Measurements from ENCODE around the gene TTC12. TPM values are rescaled to one million over a fixed set of nuclear protein-coding genes. Genes with fewer than 3 reads are reported as not detected.

Gene TTC12
- total and polyA plus RNA-seq, 7 donors = 2.5 to 7.7 (median 3.9) TPM

GRCh38 chr11:113405724-113406478, 91.5 kb downstream of the TTC12 start:
- H3K27ac ChIP-seq = no peak overlapping the region
- H3K36me3 ChIP-seq (ENCODE audit: insufficient read depth in 1 of 2, low read depth in 1 of 2) = no peaks in the 10 kb centered on the region
- TF ChIP-seq CTCF (IDR thresholded peaks at IDR 0.05) = no peak
- WGBS, 3 donors = 68 to 77% (median 69%) methylated on average over 7 of the region's 7 CpGs
- intact Hi-C loops (cut with DNase I) = no loop called here
- DNase-seq (no peak), ATAC-seq (no peak)
- H3K9me3 ChIP-seq = no peaks in the 10 kb centered on the region
- H3K27me3 ChIP-seq (ENCODE audit: insufficient read depth in 3 of 3, low read length in 2 of 3) = no peaks in the 10 kb centered on the region
- no peaks in the 10 kb centered on the region for H3K4me1 ChIP-seq
- H3K4me3 ChIP-seq = no peak overlapping the region

GRCh38 chr11:113407163-113407562, 92.8 kb downstream of the TTC12 start:
- H3K27me3 ChIP-seq (ENCODE audit: insufficient read depth in 3 of 3, low read length in 2 of 3) = no peaks in the 10 kb centered on the region
- H3K36me3 ChIP-seq (ENCODE audit: insufficient read depth in 1 of 2, low read depth in 1 of 2) = no peaks in the 10 kb centered on the region
- H3K27ac ChIP-seq = no peak overlapping the region
- DNase-seq (no peak), ATAC-seq (no peak)
- intact Hi-C loops (cut with DNase I) = no loop called here
- no peak for TF ChIP-seq CTCF (IDR thresholded peaks at IDR 0.05)
- H3K4me3 ChIP-seq = no peak overlapping the region
- H3K4me1 ChIP-seq = no peaks in the 10 kb centered on the region
- WGBS, 3 donors = 81 to 92% (median 89%) methylated on average over 3 of the region's 3 CpGs
- no peaks in the 10 kb centered on the region for H3K9me3 ChIP-seq

DNA sequence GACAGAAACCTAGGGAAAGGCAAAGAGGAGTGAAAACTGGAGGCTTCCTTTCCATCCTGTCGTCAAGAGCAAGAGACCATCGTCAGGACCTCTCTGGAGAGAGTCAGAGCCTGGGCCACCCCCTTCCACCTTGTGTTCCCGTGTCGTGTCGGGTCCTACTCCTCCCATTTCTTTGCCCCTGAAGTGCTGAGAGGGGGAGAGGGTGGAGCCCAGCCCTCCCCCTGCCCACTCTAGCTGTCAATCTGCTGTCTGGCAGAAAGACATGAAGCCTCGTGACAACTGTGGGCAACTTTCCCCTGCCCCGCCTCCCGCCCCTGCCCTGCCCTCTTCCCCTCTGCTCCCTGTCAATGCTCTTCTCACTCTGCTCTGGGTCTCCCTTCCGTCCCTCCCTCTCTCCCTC, 93.8 kb downstream of the TTC12 start:
- TF ChIP-seq CTCF (IDR thresholded peaks at IDR 0.05) = no peak
- Histone ChIP-seq H3K27me3 (ENCODE audit: insufficient read depth in 3 of 3, low read length in 2 of 3) (no peaks in the 10 kb centered on the region), H3K9me3 (no peaks in the 10 kb centered on the region), H3K4me3 (no peak overlapping the region), H3K27ac (no peak overlapping the region), H3K36me3 (ENCODE audit: insufficient read depth in 1 of 2, low read depth in 1 of 2) (no peaks in the 10 kb centered on the region), H3K4me1 (no peaks in the 10 kb centered on the region)
- ATAC-seq = no peak
- no peak for DNase-seq
- intact Hi-C loops (cut with DNase I) = no loop called here
- 51 to 55% (median 54%) methylated on average over 9 of the region's 9 CpGs for WGBS, 3 donors

DNA sequence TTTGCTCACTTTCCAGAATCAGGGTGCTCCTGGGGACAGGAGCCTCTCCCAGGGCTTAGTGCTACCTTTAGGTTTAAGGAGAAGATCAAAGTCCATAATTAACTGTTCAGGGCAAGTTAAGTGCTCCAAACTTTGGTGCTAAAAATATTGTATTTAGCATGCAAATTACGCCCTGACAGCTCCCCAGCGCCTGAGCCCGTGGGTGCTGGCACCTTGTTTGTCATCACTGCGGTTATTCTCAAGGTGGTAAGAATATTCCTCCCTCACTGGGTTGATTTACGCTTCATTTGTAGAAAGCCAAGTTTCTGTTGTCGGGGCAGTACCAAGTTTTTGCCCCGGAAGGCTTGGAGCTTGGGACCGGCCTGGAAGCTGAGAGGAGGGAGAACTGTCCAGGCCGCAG, 94.5 kb downstream of the TTC12 start:
- DNase-seq = no peak
- Histone ChIP-seq H3K27me3 (ENCODE audit: insufficient read depth in 3 of 3, low read length in 2 of 3) (no peaks in the 10 kb centered on the region), H3K27ac (no peak overlapping the region), H3K9me3 (no peaks in the 10 kb centered on the region), H3K36me3 (ENCODE audit: insufficient read depth in 1 of 2, low read depth in 1 of 2) (no peaks in the 10 kb centered on the region), H3K4me3 (no peak overlapping the region), H3K4me1 (no peaks in the 10 kb centered on the region)
- no peak for TF ChIP-seq CTCF (IDR thresholded peaks at IDR 0.05)
- WGBS, 3 donors = 84 to 87% (median 84%) methylated on average over 9 of the region's 9 CpGs
- intact Hi-C loops (cut with DNase I) = no loop called here
- no peak for ATAC-seq

GRCh38 chr11:113409526-113409925, 95.1 kb downstream of the TTC12 start:
- no peaks in the 10 kb centered on the region for H3K36me3 ChIP-seq (ENCODE audit: insufficient read depth in 1 of 2, low read depth in 1 of 2)
- intact Hi-C loops (cut with DNase I) = no loop called here

More at GRCh38 chr11:113409526-113409925, 95.1 kb downstream of the TTC12 start:
- H3K9me3 ChIP-seq = no peaks in the 10 kb centered on the region
- DNase-seq (no peak), ATAC-seq (no peak)
- peaks cover 0 to 2% (median 0%) of the 10 kb centered on the region in 3 donors for H3K27me3 ChIP-seq (ENCODE audit: insufficient read depth in 3 of 3, low read length in 2 of 3)
- 64 to 78% (median 76%) methylated on average over 3 of the region's 3 CpGs for WGBS, 3 donors
- no peak overlapping the region for H3K4me3 ChIP-seq
- TF ChIP-seq CTCF (IDR thresholded peaks at IDR 0.05) = no peak
- no peaks in the 10 kb centered on the region for H3K4me1 ChIP-seq
- H3K27ac ChIP-seq = no peak overlapping the region
